Activated CD4-positive, alpha-beta memory T cell treated with anti-CD3 and anti-CD28 coated beads for 36 hours (primary cell): ENCODE data around the gene RRAS2. TPM values are rescaled to one million over a fixed set of nuclear protein-coding genes. Genes with fewer than 3 reads are reported as not detected.
A peak's percentile ranks its signal among the peaks of the same experiment; 100 is the strongest.
"Not testable (repeated sequence)": the region's sequence is repeated elsewhere in the genome, so short reads cannot be mapped to it uniquely, and the experiment has no call there.

Source experiments
- CTCF ChIA-PET: fragments of 350-600 bp; sonication (Branson Sonifier 250); formaldehyde crosslinking; loops from one replicate; lab custom pipeline; 2021; ENCODE audit warnings: antibody characterized with exemption, inconsistent platforms; lab: Charles Lee
- POLR2A ChIA-PET: fragments of 350-600 bp; sonication (Branson Sonifier 250); formaldehyde crosslinking; loops from one replicate; lab custom pipeline; 2021; ENCODE audit warnings: antibody characterized with exemption; lab: Charles Lee
- DNase-seq: peaks from one replicate; pipeline ENCODE4 v3.0.0-alpha.2; 2020
- H3K27ac Mint-ChIP-seq: one replicate; pipeline ENCODE4 v1.8.0; 2021; ENCODE audit warnings: mixed read lengths
- H3K27me3 Mint-ChIP-seq: one replicate; pipeline ENCODE4 v1.8.0; 2021; ENCODE audit warnings: mixed read lengths
- H3K36me3 Mint-ChIP-seq: one replicate; pipeline ENCODE4 v1.8.0; 2021; ENCODE audit warnings: mixed read lengths
- H3K4me1 Mint-ChIP-seq: one replicate; pipeline ENCODE4 v1.8.0; 2021; ENCODE audit warnings: low read depth, mixed read lengths
- H3K4me3 Mint-ChIP-seq: one replicate; pipeline ENCODE4 v1.8.0; 2021; ENCODE audit warnings: mild to moderate bottlenecking, mixed read lengths
- H3K9me3 Mint-ChIP-seq: one replicate; pipeline ENCODE4 v1.8.0; 2021; ENCODE audit warnings: mixed read lengths
- intact Hi-C: fragments of 100-400 bp; cut with micrococcal nuclease; formaldehyde crosslinking; loops from one replicate; pipeline ENCODE4 v1.15.1; 2023
- total RNA-seq, 2 experiments: library from RNA; stranded (reverse); gene quantifications; one replicate each; pipeline ENCODE4 v1.2.3, GENCODE V29; 2021

RRAS2 gene
- total RNA-seq, 2 experiments from 2014 or later, result 37.7 to 39.5 TPM

- Mint-ChIP-seq H3K27me3 (no peaks in the 10 kb centered on the region), H3K4me1 (peaks cover 25% of the 10 kb centered on the region), H3K4me3 (no peak overlapping the region), H3K27ac (no peak overlapping the region), H3K36me3 (no peaks in the 10 kb centered on the region), H3K9me3 (no peaks in the 10 kb centered on the region)
- ChIA-PET CTCF (interaction anchor here (1.2 kb wide), 1 partner anchor 85 kb away, joined by 3 read pairs; no protein-coding TSS in a partner anchor), POLR2A (no interaction called here)
- intact Hi-C loops, result no loop called here
- no peak for DNase-seq
Observed at GRCh38 chr11:14369598-14369997, 10.6 kb upstream of the RRAS2 start.

- no peak overlapping the region for H3K27ac Mint-ChIP-seq
- peaks cover 15% of the 10 kb centered on the region for H3K4me1 Mint-ChIP-seq
- POLR2A ChIA-PET, result interaction anchor here (0.7 kb wide), 1 partner anchor 47 kb away, joined by 3 read pairs; no protein-coding TSS in a partner anchor
Observed at GRCh38 chr11:14366936-14367335, 8.0 kb upstream of the RRAS2 start.

GRCh38 chr11:14364322-14364721 is 5.3 kb upstream of the RRAS2 start:
- peaks cover 10% of the 10 kb centered on the region for H3K4me1 Mint-ChIP-seq
- POLR2A ChIA-PET, result no interaction called here
- H3K9me3 Mint-ChIP-seq, result no peaks in the 10 kb centered on the region

More at GRCh38 chr11:14366936-14367335, 8.0 kb upstream of the RRAS2 start:
- H3K4me3 Mint-ChIP-seq, result no peak overlapping the region
- H3K36me3 Mint-ChIP-seq, result no peaks in the 10 kb centered on the region
- DNase-seq, result no peak
- H3K27me3 Mint-ChIP-seq, result no peaks in the 10 kb centered on the region
- H3K9me3 Mint-ChIP-seq, result no peaks in the 10 kb centered on the region
- CTCF ChIA-PET, result no interaction called here
- intact Hi-C loops, result no loop called here

DNA sequence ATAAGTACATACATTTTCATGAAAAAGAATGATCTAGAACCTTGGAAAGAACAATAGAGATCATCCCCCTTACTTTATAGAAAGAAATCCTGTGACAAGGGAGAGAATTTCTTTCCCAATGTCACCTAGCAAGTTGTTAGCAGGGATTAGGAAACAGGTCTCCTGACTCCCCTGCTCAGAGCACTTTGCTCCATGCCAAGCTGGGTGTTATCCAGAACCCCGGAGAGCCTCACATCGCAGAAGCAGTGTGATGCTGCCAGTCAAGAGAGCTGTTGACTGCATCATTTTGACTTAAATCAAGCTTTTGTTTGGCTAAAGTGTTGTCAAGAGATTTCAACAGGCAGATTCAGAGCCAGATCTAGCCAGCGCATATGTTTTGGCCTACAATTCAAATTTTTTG is 3.6 kb upstream of the RRAS2 start:
- Mint-ChIP-seq H3K36me3 (peaks cover 1% of the 10 kb centered on the region), H3K9me3 (no peaks in the 10 kb centered on the region), H3K27me3 (no peaks in the 10 kb centered on the region), H3K4me1 (peaks cover 14% of the 10 kb centered on the region), H3K27ac (no peak overlapping the region), H3K4me3 (no peak overlapping the region)
- no peak for DNase-seq
- ChIA-PET POLR2A (no interaction called here), CTCF (interaction anchor here (1.1 to 1.5 kb wide), 3 partner anchors 54 to 94 kb away, joined by 3 to 8 read pairs (median 3); no protein-coding TSS in a partner anchor)
- intact Hi-C loops, result no loop called here

More at GRCh38 chr11:14364322-14364721, 5.3 kb upstream of the RRAS2 start:
- no peak overlapping the region for H3K4me3 Mint-ChIP-seq
- DNase-seq, result no peak
- H3K27ac Mint-ChIP-seq, result no peak overlapping the region
- intact Hi-C loops, result no loop called here
- no peaks in the 10 kb centered on the region for H3K27me3 Mint-ChIP-seq
- CTCF ChIA-PET, result interaction anchor here (0.9 kb wide), 1 partner anchor 91 kb away, joined by 4 read pairs; no protein-coding TSS in a partner anchor
- no peaks in the 10 kb centered on the region for H3K36me3 Mint-ChIP-seq

GRCh38 chr11:14361951-14362350 is 3.0 kb upstream of the RRAS2 start:
- CTCF ChIA-PET, result interaction anchor here (1.1 to 1.5 kb wide), 2 partner anchors 54 to 62 kb away, joined by 3 to 8 read pairs; no protein-coding TSS in a partner anchor
- POLR2A ChIA-PET, result no interaction called here

GRCh38 chr11:14360976-14361375 is 2.0 kb upstream of the RRAS2 start:
- intact Hi-C loops, result no loop called here
- H3K27me3 Mint-ChIP-seq, result no peaks in the 10 kb centered on the region
- ChIA-PET POLR2A (no interaction called here), CTCF (interaction anchor here (1.5 kb wide), 1 partner anchor 53 kb away, joined by 8 read pairs; no protein-coding TSS in a partner anchor)
- no peak overlapping the region for H3K27ac Mint-ChIP-seq
- H3K36me3 Mint-ChIP-seq, result peaks cover 4% of the 10 kb centered on the region
- no peak for DNase-seq
- H3K4me1 Mint-ChIP-seq, result peaks cover 23% of the 10 kb centered on the region
- H3K9me3 Mint-ChIP-seq, result no peaks in the 10 kb centered on the region
- H3K4me3 Mint-ChIP-seq, result no peak overlapping the region

More at GRCh38 chr11:14361951-14362350, 3.0 kb upstream of the RRAS2 start:
- no peaks in the 10 kb centered on the region for H3K9me3 Mint-ChIP-seq
- H3K4me3 Mint-ChIP-seq, result no peak overlapping the region
- no peak for DNase-seq
- H3K36me3 Mint-ChIP-seq, result peaks cover 1% of the 10 kb centered on the region
- H3K4me1 Mint-ChIP-seq, result peaks cover 16% of the 10 kb centered on the region
- no peak overlapping the region for H3K27ac Mint-ChIP-seq
- intact Hi-C loops, result no loop called here
- H3K27me3 Mint-ChIP-seq, result no peaks in the 10 kb centered on the region

- no peaks in the 10 kb centered on the region for H3K9me3 Mint-ChIP-seq
- H3K27ac Mint-ChIP-seq, result no peak overlapping the region
- intact Hi-C loops, result loop anchor here (1.0 to 10.0 kb wide), 6 partner anchors 12 to 535 kb away; partner anchors contain the start of gene CYP2R1
- H3K4me1 Mint-ChIP-seq, result peaks cover 29% of the 10 kb centered on the region
- DNase-seq, result no peak
- ChIA-PET CTCF (no interaction called here), POLR2A (no interaction called here)
- peaks cover 5% of the 10 kb centered on the region for H3K36me3 Mint-ChIP-seq
- H3K27me3 Mint-ChIP-seq, result no peaks in the 10 kb centered on the region
- H3K4me3 Mint-ChIP-seq, result peak overlapping the region; percentile 64
Observed at GRCh38 chr11:14359501-14360031, 583 bp upstream of the RRAS2 start.

DNA sequence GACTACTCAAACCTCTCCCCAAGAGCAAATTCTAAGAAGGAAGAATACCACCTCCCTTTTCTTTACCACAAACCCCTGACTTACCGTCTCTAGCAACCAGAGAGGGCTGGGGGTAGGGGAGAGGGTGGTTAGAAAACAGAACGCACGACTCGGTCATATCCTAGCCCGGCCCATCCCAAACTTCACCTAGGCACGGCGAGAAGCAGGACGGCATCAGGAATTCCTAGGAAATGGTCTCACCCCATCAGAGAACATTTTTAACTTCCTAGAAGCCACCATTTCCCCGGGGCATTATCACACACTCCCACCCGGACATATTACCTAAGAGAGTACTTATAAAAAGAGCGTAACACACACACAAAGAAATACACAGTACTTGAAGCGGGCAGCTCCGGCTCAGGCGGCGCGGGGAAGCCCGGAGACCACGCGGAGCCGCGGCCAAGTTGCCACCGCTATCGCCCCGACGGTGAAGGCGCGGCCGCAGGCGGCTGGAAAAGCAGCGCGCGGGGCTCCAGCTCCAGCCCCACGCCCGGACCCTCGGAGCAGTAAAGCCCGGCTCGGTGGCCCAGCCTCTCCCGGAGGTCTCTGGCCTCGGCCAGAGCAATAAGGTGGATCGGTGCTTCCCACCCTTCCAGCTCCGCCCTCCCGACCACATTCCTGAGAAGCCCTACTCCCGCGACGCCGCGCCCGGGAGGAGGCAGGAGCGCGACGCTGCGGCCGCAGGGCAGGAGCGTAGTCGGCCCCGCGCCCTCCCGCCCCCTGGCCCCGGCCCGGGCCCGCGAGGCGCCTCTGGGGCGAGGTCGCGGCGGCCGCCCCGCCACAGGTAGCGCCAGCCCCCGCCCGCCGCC is 878 bp downstream of the RRAS2 start:
- ChIA-PET POLR2A (interaction anchor here (0.7 to 1.4 kb wide), 2 partner anchors 45 to 58 kb away, joined by 3 read pairs; no protein-coding TSS in a partner anchor), CTCF (interaction anchor here (1.0 to 1.3 kb wide), 2 partner anchors 45 to 50 kb away, joined by 3 to 4 read pairs; no protein-coding TSS in a partner anchor)
- peaks cover 33% of the 10 kb centered on the region for H3K4me1 Mint-ChIP-seq
- H3K9me3 Mint-ChIP-seq, result no peaks in the 10 kb centered on the region
- peaks cover 8% of the 10 kb centered on the region for H3K36me3 Mint-ChIP-seq
- intact Hi-C loops, result loop anchor here (2.0 to 10.0 kb wide), 5 partner anchors 15 to 537 kb away; partner anchors contain the start of gene CYP2R1
- DNase-seq, result peak; percentile 51
- H3K27me3 Mint-ChIP-seq, result no peaks in the 10 kb centered on the region
- H3K27ac Mint-ChIP-seq, result peak overlapping the region; percentile 81
- peak overlapping the region; percentile 92 for H3K4me3 Mint-ChIP-seq

DNA sequence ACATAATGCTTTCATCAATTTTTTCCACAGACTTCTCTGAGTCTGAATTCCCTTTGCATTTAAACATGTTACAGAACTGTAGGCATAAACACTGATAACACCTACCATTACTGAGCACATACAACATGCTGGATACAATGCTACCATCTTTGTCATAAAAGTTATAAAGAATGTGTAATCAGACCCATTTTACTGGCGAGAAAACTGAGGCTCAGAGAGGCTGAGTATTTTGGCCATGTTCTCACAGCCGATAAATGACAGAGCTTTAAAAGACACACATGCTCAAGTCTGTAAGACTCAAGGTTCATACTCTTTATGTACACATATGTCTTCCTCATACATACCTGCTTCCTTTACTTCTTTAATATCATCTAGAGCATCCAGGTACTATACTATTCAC is 2.6 kb downstream of the RRAS2 start:
- H3K4me3 Mint-ChIP-seq, result peak overlapping the region; percentile 40
- H3K4me1 Mint-ChIP-seq, result peaks cover 33% of the 10 kb centered on the region
- H3K9me3 Mint-ChIP-seq, result no peaks in the 10 kb centered on the region
- ChIA-PET POLR2A (no interaction called here), CTCF (interaction anchor here (0.9 to 1.8 kb wide), 3 partner anchors 14 to 99 kb away, joined by 3 to 7 read pairs (median 4); no protein-coding TSS in a partner anchor)
- DNase-seq, result no peak
- H3K27me3 Mint-ChIP-seq, result no peaks in the 10 kb centered on the region
- intact Hi-C loops, result loop anchor here (5.0 to 10.0 kb wide), 4 partner anchors 61 to 538 kb away; partner anchors contain the start of gene CYP2R1
- peaks cover 8% of the 10 kb centered on the region for H3K36me3 Mint-ChIP-seq
- H3K27ac Mint-ChIP-seq, result no peak overlapping the region

- intact Hi-C loops, result loop anchor here (5.0 to 10.0 kb wide), 4 partner anchors 63 to 540 kb away; partner anchors contain the start of gene CYP2R1
- H3K9me3 Mint-ChIP-seq, H3K27me3 Mint-ChIP-seq, H3K36me3 Mint-ChIP-seq, DNase-seq, H3K27ac Mint-ChIP-seq, H3K4me3 Mint-ChIP-seq, POLR2A ChIA-PET: not testable (repeated sequence)
- H3K4me1 Mint-ChIP-seq, result peaks cover 42% of the 10 kb centered on the region
- CTCF ChIA-PET, result interaction anchor here (1.8 kb wide), 1 partner anchor 46 kb away, joined by 7 read pairs; no protein-coding TSS in a partner anchor
Observed at GRCh38 chr11:14354604-14355003, 4.4 kb downstream of the RRAS2 start.

- no peaks in the 10 kb centered on the region for H3K27me3 Mint-ChIP-seq
- intact Hi-C loops, result loop anchor here (10.0 kb wide), 2 partner anchors 414 to 544 kb away; partner anchors contain the start of gene CYP2R1
- peaks cover 17% of the 10 kb centered on the region for H3K36me3 Mint-ChIP-seq
- H3K4me1 Mint-ChIP-seq, result peaks cover 23% of the 10 kb centered on the region
- DNase-seq, result no peak
- peaks cover 6% of the 10 kb centered on the region for H3K9me3 Mint-ChIP-seq
- ChIA-PET POLR2A (no interaction called here), CTCF (interaction anchor here (1.1 kb wide), 1 partner anchor 36 kb away, joined by 3 read pairs; no protein-coding TSS in a partner anchor)
- H3K4me3 Mint-ChIP-seq, result no peak overlapping the region
- no peak overlapping the region for H3K27ac Mint-ChIP-seq
Observed at GRCh38 chr11:14350716-14351238, 8.2 kb downstream of the RRAS2 start.
